ENCODE data around the gene THTPA. TPM values are rescaled to one million over a fixed set of nuclear protein-coding genes. Genes with fewer than 3 reads are reported as not detected.

THTPA gene
- total and polyA plus RNA-seq, 2 of the 13 experiments (the other 11 are each of a cell fraction or from before 2014, with no cell fraction given) = 7.4 to 8.7 TPM

DNA sequence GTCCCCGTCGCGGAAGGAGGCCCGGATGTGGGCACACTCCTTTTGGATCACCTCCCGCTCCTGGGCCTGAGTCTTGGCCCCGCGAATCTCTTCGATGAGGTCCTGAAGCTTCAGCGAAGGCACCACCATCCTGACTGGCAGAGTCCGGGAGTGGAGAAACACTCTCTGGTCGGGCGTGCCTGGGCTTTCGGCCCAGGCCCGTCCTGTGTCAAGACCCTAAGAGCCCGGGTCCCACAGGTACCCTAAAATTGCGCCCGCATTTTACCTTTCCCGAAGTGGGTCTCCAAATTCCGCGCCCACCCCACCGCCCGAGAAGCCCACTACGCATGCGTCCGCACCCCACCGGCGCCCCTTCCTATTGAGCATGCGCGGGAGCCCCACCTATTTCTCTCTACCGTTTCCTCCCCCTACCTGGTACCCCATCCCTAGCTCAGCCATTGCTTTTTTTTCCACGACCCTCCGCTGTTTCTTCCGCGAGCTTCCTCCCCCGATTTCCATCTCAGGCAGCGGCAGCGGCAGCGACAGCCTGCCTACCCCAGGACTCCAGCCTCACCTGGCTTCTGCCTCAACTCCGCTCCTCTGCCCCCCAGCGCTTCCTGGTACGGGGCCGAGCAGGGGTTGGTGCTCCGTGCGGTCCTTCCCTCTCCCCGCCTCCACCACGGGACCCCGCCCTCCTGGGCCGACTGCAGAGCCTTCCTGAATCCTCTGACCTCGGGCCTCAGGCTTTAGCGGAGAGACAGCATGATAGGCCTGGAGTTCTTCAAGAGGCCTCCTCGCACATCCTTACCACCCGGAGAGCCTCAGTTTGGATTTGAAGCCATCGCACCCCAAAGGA, 11.3 kb downstream of the THTPA start, which contains the start of gene AP1G2 (continued):
- peak; percentile 85 for TF ChIP-seq ETV5 (CRISPR knock-in tag; IDR thresholded peaks at IDR 0.05; ENCODE audit: borderline replicate concordance)
- peak; percentile 25; the same call in 1 of the 2 replicates for TF ChIP-seq CREB1 (IDR thresholded peaks at IDR 0.05)
- no peak for TF ChIP-seq CREB1 (CRISPR knock-in tag; IDR thresholded peaks at IDR 0.05)
- TF ChIP-seq RXRA (CRISPR knock-in tag; IDR thresholded peaks at IDR 0.05) = peak; percentile 76
- TF ChIP-seq ZNF230 (CRISPR knock-in tag; IDR thresholded peaks at IDR 0.05) = peak; percentile 99
- peak; percentile 84 for TF ChIP-seq FOXA3 (CRISPR knock-in tag; IDR thresholded peaks at IDR 0.05)
- TF ChIP-seq BATF2 (CRISPR knock-in tag; IDR thresholded peaks at IDR 0.05) = no peak; the same call in 1 of the 2 replicates
- no peak for TF ChIP-seq HCFC1 (IDR thresholded peaks at IDR 0.05; ENCODE audit: low read depth, low read length)
- TF ChIP-seq MLX (CRISPR knock-in tag; IDR thresholded peaks at IDR 0.05) = 0 out of 2 replicates have a peak, but pooled peaks have one; percentile 30
- peak; percentile 98; the same call in 1 of the 2 replicates for TF ChIP-seq SMAD1 (CRISPR knock-in tag; IDR thresholded peaks at IDR 0.05; ENCODE audit: borderline replicate concordance, low read depth)
- TF ChIP-seq NFKBIZ (CRISPR knock-in tag; IDR thresholded peaks at IDR 0.05) = no peak
- no peak for TF ChIP-seq ZNF180 (CRISPR knock-in tag; IDR thresholded peaks at IDR 0.05; ENCODE audit: borderline replicate concordance, low read depth)
- TF ChIP-seq, protein P1, sequence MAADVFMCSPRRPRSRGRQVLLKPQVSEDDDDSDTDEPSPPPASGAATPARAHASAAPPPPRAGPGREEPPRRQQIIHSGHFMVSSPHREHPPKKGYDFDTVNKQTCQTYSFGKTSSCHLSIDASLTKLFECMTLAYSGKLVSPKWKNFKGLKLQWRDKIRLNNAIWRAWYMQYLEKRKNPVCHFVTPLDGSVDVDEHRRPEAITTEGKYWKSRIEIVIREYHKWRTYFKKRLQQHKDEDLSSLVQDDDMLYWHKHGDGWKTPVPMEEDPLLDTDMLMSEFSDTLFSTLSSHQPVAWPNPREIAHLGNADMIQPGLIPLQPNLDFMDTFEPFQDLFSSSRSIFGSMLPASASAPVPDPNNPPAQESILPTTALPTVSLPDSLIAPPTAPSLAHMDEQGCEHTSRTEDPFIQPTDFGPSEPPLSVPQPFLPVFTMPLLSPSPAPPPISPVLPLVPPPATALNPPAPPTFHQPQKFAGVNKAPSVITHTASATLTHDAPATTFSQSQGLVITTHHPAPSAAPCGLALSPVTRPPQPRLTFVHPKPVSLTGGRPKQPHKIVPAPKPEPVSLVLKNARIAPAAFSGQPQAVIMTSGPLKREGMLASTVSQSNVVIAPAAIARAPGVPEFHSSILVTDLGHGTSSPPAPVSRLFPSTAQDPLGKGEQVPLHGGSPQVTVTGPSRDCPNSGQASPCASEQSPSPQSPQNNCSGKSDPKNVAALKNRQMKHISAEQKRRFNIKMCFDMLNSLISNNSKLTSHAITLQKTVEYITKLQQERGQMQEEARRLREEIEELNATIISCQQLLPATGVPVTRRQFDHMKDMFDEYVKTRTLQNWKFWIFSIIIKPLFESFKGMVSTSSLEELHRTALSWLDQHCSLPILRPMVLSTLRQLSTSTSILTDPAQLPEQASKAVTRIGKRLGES (CRISPR knock-in tag; IDR thresholded peaks at IDR 0.05; ENCODE audit: borderline replicate concordance) = no peak
- no peak for TF ChIP-seq ZNF256 (CRISPR knock-in tag; conservative IDR thresholded peaks at IDR 0.05)
- 0 out of 2 replicates have a peak, but pooled peaks have one; percentile 17 for TF ChIP-seq SIN3B (IDR thresholded peaks at IDR 0.05; ENCODE audit: low read length)
- peak; percentile 97; the same call in 1 of the 2 replicates for TF ChIP-seq ZFP36L2 (CRISPR knock-in tag; IDR thresholded peaks at IDR 0.05)
- TF ChIP-seq MTA3 (CRISPR knock-in tag; IDR thresholded peaks at IDR 0.05) = no peak
- no peak for TF ChIP-seq ZNF17 (CRISPR knock-in tag; IDR thresholded peaks at IDR 0.05)
- no peak for TF ChIP-seq POLR2AphosphoS2 (IDR thresholded peaks at IDR 0.05; ENCODE audit: low read depth, low read length)
- peak; percentile 94 for TF ChIP-seq MEF2D (CRISPR knock-in tag; IDR thresholded peaks at IDR 0.05)
- TF ChIP-seq, protein P2, sequence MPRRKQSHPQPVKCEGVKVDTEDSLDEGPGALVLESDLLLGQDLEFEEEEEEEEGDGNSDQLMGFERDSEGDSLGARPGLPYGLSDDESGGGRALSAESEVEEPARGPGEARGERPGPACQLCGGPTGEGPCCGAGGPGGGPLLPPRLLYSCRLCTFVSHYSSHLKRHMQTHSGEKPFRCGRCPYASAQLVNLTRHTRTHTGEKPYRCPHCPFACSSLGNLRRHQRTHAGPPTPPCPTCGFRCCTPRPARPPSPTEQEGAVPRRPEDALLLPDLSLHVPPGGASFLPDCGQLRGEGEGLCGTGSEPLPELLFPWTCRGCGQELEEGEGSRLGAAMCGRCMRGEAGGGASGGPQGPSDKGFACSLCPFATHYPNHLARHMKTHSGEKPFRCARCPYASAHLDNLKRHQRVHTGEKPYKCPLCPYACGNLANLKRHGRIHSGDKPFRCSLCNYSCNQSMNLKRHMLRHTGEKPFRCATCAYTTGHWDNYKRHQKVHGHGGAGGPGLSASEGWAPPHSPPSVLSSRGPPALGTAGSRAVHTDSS (CRISPR knock-in tag; conservative IDR thresholded peaks at IDR 0.05) = no peak; the same call in 1 of the 2 replicates
- TF ChIP-seq CENPX (CRISPR knock-in tag; IDR thresholded peaks at IDR 0.05) = no peak
- TF ChIP-seq ZNF7 (CRISPR knock-in tag; IDR thresholded peaks at IDR 0.05) = no peak

All from HepG2 (cell line).